H1 (cell line): ENCODE results near the gene PARK7.
"Not testable (repeated sequence)": the region's sequence is repeated elsewhere in the genome, so short reads cannot be mapped to it uniquely, and the experiment has no call there.

ENCODE experiments used
- ATF2 ChIP-seq: IDR thresholded peaks from 2 replicates; pipeline ENCODE4 v1.6.1; 2012; ENCODE audit warnings: low read length, inconsistent platforms
- CTCF ChIP-seq, 3 experiments: IDR thresholded peaks; 1 replicate in 2 of 3; 2 replicates in 1 of 3; pipeline versions ENCODE4 v1.5.1 to v1.6.1; 2011; ENCODE audit warnings: low read length in 3 of 3, mild to moderate bottlenecking in 3 of 3, inconsistent platforms in 2 of 3, low read depth in 1 of 3, moderate library complexity in 1 of 3; ENCODE audit not compliant: insufficient read depth in 1 of 3; ENCODE audit errors: control extremely low read depth in 1 of 3
- EZH2 ChIP-seq: fragments of 200-600 bp; sonication (generic); IDR thresholded peaks from 2 replicates; pipeline ENCODE4 v1.7.1; 2012; ENCODE audit warnings: low read depth, mild to moderate bottlenecking, moderate library complexity, low read length, inconsistent platforms; ENCODE audit not compliant: severe bottlenecking
- GABPA ChIP-seq: IDR thresholded peaks from 2 replicates; pipeline ENCODE4 v1.6.1; 2011; ENCODE audit warnings: mild to moderate bottlenecking, low read length, moderate library complexity, borderline replicate concordance; ENCODE audit not compliant: insufficient read depth
- POLR2A ChIP-seq, 2 experiments: IDR thresholded peaks; 1 replicate in 1 of 2; 2 replicates in 1 of 2; pipeline ENCODE4 v1.6.1; 2011; ENCODE audit warnings: low read depth in 2 of 2, low read length in 2 of 2, mild to moderate bottlenecking in 2 of 2; ENCODE audit errors: control extremely low read depth in 1 of 2
- RAD21 ChIP-seq, 2 experiments: IDR thresholded peaks in 1 of 2; conservative IDR thresholded peaks in 1 of 2; 2 replicates each; pipeline ENCODE4 v1.6.1; 2011; ENCODE audit warnings: low read depth in 2 of 2, low read length in 2 of 2, improper control_type of control experiment in 1 of 2, inconsistent platforms in 1 of 2, mild to moderate bottlenecking in 1 of 2, moderate library complexity in 1 of 2
- RFX5 ChIP-seq: IDR thresholded peaks from 2 replicates; pipeline ENCODE4 v1.6.1; 2011; ENCODE audit warnings: low read depth, low read length, improper control_type of control experiment, borderline replicate concordance
- SP1 ChIP-seq: IDR thresholded peaks from 2 replicates; pipeline ENCODE4 v1.6.1; 2011; ENCODE audit warnings: low read depth, low read length
- TAF1 ChIP-seq: IDR thresholded peaks from 2 replicates; pipeline ENCODE4 v1.6.1; 2011; ENCODE audit warnings: mild to moderate bottlenecking, low read depth, low read length
- ZNF274 ChIP-seq: IDR thresholded peaks from 2 replicates; pipeline ENCODE4 v1.7.0; 2012; ENCODE audit warnings: low read length, borderline replicate concordance; ENCODE audit errors: extremely low read depth
- TF ChIP-seq, protein P1 (sequence below): IDR thresholded peaks from 2 replicates; pipeline ENCODE4 v1.6.1; 2012; ENCODE audit warnings: inconsistent platforms

- TF ChIP-seq, protein P1, sequence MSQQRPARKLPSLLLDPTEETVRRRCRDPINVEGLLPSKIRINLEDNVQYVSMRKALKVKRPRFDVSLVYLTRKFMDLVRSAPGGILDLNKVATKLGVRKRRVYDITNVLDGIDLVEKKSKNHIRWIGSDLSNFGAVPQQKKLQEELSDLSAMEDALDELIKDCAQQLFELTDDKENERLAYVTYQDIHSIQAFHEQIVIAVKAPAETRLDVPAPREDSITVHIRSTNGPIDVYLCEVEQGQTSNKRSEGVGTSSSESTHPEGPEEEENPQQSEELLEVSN = not testable (repeated sequence)
- TF ChIP-seq CTCF (IDR thresholded peaks at IDR 0.05; ENCODE audit: control extremely low read depth in 1 of 3, insufficient read depth in 1 of 3, low read depth in 1 of 3, low read length in 3 of 3); TAF1; POLR2A (IDR thresholded peaks at IDR 0.05; ENCODE audit: control extremely low read depth in 1 of 2, low read depth in 2 of 2, low read length in 2 of 2); RFX5; SP1; RAD21 (IDR thresholded peaks at IDR 0.05 in 1 of 2, conservative IDR thresholded peaks at IDR 0.05 in 1 of 2; ENCODE audit: low read depth in 2 of 2, low read length in 2 of 2); EZH2; ATF2; GABPA; ZNF274: not testable (repeated sequence)
These were observed 2.3 kb downstream of the PARK7 start for GRCh38 chr1:7963841-7964240.
